ENCODE results near the gene COL18A1.
"Not testable (repeated sequence)": the region's sequence is repeated elsewhere in the genome, so short reads cannot be mapped to it uniquely, and the experiment has no call there.

COL18A1 gene

GRCh38 chr21:45559216-45560105, 154.5 kb downstream of the COL18A1 start:
- no peak for DNase-seq (ENCODE audit: low spot score)

- DNase-seq (ENCODE audit: low spot score), result no peak
Measured at GRCh38 chr21:45560106-45561021, 155.4 kb downstream of the COL18A1 start.

GRCh38 chr21:45561241-45561640, 156.3 kb downstream of the COL18A1 start:
- DNase-seq (ENCODE audit: low spot score), result not testable (repeated sequence)

- DNase-seq (ENCODE audit: low spot score), result no peak
Measured at GRCh38 chr21:45562402-45562801, 157.4 kb downstream of the COL18A1 start.

GRCh38 chr21:45562965-45563364, 158.0 kb downstream of the COL18A1 start:
- DNase-seq (ENCODE audit: low spot score), result no peak

Data from Ammon's horn (tissue), 1 donor.